BJ (cell line): ENCODE results near the gene TRH. TPM values are rescaled to one million over a fixed set of nuclear protein-coding genes. Genes with fewer than 3 reads are reported as not detected.
"Not testable (repeated sequence)": the region's sequence is repeated elsewhere in the genome, so short reads cannot be mapped to it uniquely, and the experiment has no call there.

ENCODE experiments used
- CTCF ChIA-PET: fragments of 350-600 bp; formaldehyde crosslinking; extraction: SDS; loops from one replicate; lab custom pipeline; 2021; ENCODE audit warnings: antibody characterized with exemption, inconsistent platforms; lab: Yijun Ruan, JAX
- POLR2A ChIA-PET: fragments of 300-600 bp; sonication (Branson Sonifier 250); formaldehyde crosslinking; extraction: SDS; loops from one replicate; lab custom pipeline; 2021; ENCODE audit warnings: antibody characterized with exemption; lab: Charles Lee
- DNase-seq: peaks from one replicate; pipeline ENCODE4 v3.0.0-alpha.2; 2011; ENCODE audit warnings: low read depth
- H3K27me3 ChIP-seq: 2 replicates; pipeline ENCODE4 v1.6.0; 2011; ENCODE audit warnings: low read length; ENCODE audit not compliant: control insufficient read depth, insufficient read depth
- H3K36me3 ChIP-seq: 2 replicates; pipeline ENCODE4 v1.5.1; 2011; ENCODE audit warnings: low read length; ENCODE audit not compliant: control insufficient read depth, insufficient read depth
- H3K4me3 ChIP-seq: 2 replicates; pipeline ENCODE4 v1.5.1; 2011; ENCODE audit warnings: low read depth, mild to moderate bottlenecking, control low read depth, low read length
- CTCF ChIP-seq: IDR thresholded peaks from 2 replicates; pipeline ENCODE4 v1.5.1; 2011; ENCODE audit warnings: low read depth, mild to moderate bottlenecking, control low read depth, inconsistent platforms, low read length, moderate library complexity; ENCODE audit not compliant: insufficient read depth
- polyA plus RNA-seq: library from polyadenylated mRNA; depleted of rRNA; stranded (reverse); fragments of >200 nt; gene quantifications from 2 replicates; pipeline ENCODE4 v1.2.3, GENCODE V29; 2011

TRH gene
- polyA plus RNA-seq, 1 experiment, result not detected

- ChIA-PET POLR2A (no interaction called here), CTCF (interaction anchor here (0.7 to 2.9 kb wide), 6 partner anchors 10 to 412 kb away, joined by 3 to 11 read pairs (median 8); no protein-coding TSS in a partner anchor)
- Histone ChIP-seq H3K36me3 (no peaks in the 10 kb centered on the region), H3K27me3 (peaks cover 4% of the 10 kb centered on the region; the same call in 1 of the 2 replicates), H3K4me3 (no peak overlapping the region)
- no peak for DNase-seq
- TF ChIP-seq CTCF, result peak; percentile 54
Measured at GRCh38 chr3:129992781-129993180, 18.3 kb downstream of the TRH start.

GRCh38 chr3:129994883-129995559 lies 20.5 kb downstream of the TRH start:
- CTCF ChIA-PET, result interaction anchor here (0.8 to 1.9 kb wide), 4 partner anchors 9 to 112 kb away, joined by 3 to 9 read pairs (median 4); no protein-coding TSS in a partner anchor
- POLR2A ChIA-PET, result no interaction called here
- DNase-seq, result no peak
- Histone ChIP-seq H3K36me3 (no peaks in the 10 kb centered on the region), H3K4me3 (no peak overlapping the region), H3K27me3 (peaks cover 1% of the 10 kb centered on the region; the same call in 1 of the 2 replicates)
- TF ChIP-seq CTCF, result no peak

GRCh38 chr3:129996073-129996472 lies 21.6 kb downstream of the TRH start:
- Histone ChIP-seq H3K27me3 (peaks cover 4% of the 10 kb centered on the region; the same call in 1 of the 2 replicates), H3K4me3 (no peak overlapping the region), H3K36me3 (no peaks in the 10 kb centered on the region)
- no peak for DNase-seq
- ChIA-PET POLR2A (no interaction called here), CTCF (interaction anchor here (1.3 to 1.9 kb wide), 2 partner anchors 10 to 54 kb away, joined by 4 to 9 read pairs; no protein-coding TSS in a partner anchor)
- no peak for TF ChIP-seq CTCF

GRCh38 chr3:129999176-129999575 lies 24.7 kb downstream of the TRH start:
- H3K36me3 ChIP-seq, H3K4me3 ChIP-seq, DNase-seq, POLR2A ChIA-PET, H3K27me3 ChIP-seq: not testable (repeated sequence)
- CTCF ChIA-PET, result interaction anchor here (1.4 kb wide), 1 partner anchor 57 kb away, joined by 3 read pairs; no protein-coding TSS in a partner anchor

GRCh38 chr3:130002666-130003598 lies 28.4 kb downstream of the TRH start:
- peak overlapping the region; percentile 46 for H3K4me3 ChIP-seq
- H3K36me3 ChIP-seq, H3K27me3 ChIP-seq, DNase-seq, POLR2A ChIA-PET: not testable (repeated sequence)
- TF ChIP-seq CTCF, result peak; percentile 15; the same call in 1 of the 2 replicates
- CTCF ChIA-PET, result interaction anchor here (0.6 to 5.5 kb wide), 20 partner anchors 8 to 103 kb away, joined by 3 to 51 read pairs (median 4); no protein-coding TSS in a partner anchor
